Hematopoietic multipotent progenitor cell treated with erythropoietin and hydrocortisone succinate and interleukin-3 and kit ligand, for 17 days (in vitro differentiated cells): ENCODE measurements around the gene NAT8L.
"Not testable (repeated sequence)": the region's sequence is repeated elsewhere in the genome, so short reads cannot be mapped to it uniquely, and the experiment has no call there.

Experiments used
- DNase-seq: peaks from one replicate; pipeline ENCODE4 v3.0.0-alpha.2; 2015; ENCODE audit warnings: low spot score

The NAT8L gene

DNA sequence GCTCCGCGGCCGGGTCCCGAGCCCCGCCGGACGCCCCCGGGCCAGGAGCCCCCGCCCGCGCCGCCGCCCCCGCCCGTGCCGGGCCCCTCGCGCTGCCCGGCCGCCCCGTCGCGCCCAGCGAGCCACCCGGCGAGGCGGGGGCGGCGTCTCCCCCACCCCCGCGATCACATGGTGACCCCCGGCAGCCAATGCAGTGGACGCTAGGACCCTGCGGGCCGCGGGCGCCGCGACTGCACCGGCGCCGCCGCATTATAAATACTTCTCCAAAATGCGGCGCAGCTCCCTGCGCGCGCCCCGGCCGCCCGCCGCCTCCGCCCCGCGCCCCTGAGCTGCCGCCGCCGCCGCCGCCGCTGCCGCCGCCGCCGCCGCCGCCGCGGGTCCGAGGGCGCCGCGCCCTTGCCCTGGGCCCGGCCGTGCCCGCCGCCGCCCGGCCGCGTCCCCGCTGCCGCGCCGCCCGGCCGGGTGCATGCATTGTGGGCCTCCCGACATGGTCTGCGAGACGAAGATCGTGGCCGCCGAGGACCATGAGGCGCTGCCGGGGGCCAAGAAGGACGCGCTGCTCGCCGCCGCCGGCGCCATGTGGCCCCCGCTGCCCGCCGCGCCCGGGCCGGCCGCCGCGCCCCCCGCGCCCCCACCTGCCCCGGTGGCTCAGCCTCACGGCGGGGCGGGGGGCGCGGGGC, at the start of gene NAT8L:
Gene NAT8L (plus strand): TSS at position 282 of the 680 bp plus-strand sequence. CDS start 185 bp downstream, at position 467.
- DNase-seq, result no peak

DNA sequence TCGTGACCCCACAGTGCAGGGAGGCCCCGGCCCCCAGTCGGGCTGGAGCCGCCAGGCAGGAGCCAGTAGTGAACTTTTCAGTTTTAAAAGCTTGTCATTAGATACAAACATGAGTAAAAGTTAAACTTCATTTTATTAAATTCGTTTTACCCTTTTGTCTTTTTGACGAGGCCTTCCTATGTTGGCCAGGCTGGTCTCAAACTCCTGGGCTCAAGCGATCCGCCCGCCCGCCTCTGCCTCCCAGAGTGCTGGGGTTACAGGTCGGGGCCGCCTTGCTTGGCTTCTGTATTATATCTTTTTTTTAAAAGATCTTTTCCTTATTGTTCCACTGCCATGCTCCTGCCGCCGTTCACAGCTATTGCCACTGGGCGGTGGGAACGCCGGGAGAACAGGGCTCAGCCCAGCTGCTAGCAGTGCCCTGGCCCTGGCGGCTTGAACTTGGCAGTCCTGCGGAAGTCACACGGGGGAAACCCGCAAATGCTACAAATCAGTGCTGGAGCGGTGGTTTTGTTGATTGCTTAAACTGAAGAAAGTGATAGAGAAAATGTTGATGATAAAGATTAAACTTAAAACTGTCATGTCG, 49.4 kb upstream of the NAT8L start:
- no peak for DNase-seq

DNA sequence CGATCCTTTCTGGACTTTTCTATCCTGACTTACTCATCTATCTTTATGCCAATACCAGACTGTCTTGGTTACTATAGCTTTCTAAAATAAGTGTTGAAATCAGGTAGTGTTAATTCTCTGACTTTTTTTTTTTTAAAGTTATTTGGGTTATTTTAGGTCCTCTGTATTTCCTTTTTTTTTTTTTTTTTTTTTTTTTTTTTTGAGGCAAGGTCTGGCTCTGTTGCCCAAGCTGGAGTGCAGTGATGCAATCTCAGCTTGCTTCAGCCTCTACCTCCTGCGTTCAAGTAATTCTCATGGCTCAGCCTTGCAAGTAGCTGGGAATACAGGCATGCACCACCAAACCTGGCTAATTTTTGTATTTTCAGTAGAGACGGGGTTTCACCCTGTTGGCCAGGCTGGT, 47.5 kb upstream of the NAT8L start:
- DNase-seq, result no peak

DNA sequence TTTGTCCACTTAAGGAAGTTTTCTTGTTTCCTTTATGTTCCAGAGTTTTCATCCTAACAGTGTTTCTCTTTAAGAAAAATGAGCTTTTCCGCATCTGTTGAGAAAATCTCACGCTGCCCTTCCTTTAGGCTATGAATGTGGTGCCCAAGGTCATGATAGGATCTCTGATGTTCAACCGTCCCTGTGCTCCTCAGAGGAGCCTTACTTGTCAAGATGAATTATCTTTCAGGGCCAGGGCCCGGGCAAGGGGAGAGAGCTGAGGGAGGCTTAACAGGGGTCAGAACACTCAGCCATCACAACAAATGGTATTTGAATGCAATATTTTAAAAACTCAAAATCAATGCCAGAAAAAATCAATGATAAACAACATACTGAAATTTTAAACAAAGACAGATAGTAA, 44.1 kb upstream of the NAT8L start:
- DNase-seq, result no peak

GRCh38 chr4:2021358-2022018, 37.6 kb upstream of the NAT8L start:
- not testable (repeated sequence) for DNase-seq

DNA sequence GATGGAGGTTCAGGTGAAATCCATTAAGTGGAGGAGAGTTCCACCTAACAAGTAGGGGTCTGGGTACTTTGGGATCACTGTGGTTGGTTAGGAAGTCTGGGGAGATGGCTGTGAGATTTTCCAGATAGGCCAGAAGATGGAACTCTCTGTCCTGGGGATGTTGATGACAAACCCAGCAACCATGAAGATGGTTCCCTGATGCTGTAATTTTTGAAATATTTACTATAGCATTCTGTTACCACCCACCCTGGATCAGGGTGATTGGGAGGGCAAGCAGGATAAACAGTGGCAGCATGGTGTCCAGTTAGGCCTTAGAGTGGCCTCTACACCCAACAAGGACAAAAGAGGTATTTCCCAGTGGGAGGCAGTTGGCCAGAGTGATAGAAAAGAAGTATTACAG, 34.4 kb upstream of the NAT8L start:
- no peak for DNase-seq

DNA sequence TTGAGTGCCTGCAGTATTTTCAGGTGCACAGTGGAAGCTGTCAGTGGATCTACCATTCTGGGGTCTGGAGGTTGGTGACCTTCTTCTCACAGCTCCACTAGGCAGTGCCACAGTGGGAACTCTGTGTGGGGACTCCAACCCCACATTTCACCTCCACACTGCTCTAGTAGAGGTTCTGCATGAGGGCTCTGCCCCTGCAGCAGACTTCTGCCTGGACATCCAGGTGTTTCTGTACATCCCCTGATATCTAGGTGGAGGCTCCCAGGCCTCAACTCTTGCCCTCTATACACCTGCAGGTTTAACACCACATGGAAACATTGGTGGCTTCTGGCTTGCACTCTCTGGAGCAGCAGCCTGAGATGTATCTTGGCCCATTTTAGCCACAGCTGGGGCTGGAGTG, 33.3 kb upstream of the NAT8L start:
- no peak for DNase-seq

- not testable (repeated sequence) for DNase-seq
Measured at GRCh38 chr4:2027120-2027519, 32.0 kb upstream of the NAT8L start.

DNA sequence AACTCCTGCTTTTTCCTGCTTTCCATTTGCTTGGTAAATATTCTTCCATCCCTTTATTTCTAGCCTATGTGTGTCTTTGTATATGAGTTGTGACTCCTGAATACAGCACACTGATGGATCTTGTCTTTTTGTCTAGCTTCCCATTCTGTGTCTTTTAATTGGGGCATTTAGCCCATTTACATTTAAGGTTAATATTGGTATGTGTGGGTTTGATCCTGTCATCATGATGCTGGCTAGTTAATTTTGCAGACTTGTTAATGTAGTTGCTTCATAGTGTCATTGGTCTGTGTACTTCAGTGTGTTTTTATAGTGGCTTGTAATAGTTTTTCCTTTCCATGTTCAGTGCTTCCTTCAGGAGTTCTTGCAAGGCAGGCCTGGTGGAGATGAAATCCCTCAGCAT, 28.0 kb upstream of the NAT8L start:
- DNase-seq, result not testable (repeated sequence)

DNA sequence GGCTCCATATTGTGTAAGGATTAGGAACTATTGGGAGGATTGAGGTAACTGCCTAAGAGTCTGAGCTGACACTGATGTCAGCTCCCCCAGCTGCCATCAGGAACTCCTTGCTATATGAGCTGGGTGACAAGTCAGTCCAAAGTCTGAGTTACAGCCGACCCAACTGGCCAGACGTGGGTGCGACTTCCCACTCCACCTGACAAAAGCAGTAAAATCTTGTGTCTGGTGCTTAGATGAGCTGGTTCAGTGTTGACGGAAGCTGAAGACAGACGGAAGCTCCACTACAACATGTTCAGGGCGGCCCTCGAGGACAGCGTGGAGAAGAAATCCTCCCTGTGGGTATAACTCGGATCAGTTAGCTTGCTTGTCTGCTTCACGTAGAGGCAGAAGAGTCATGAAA, 22.8 kb upstream of the NAT8L start:
- no peak for DNase-seq

GRCh38 chr4:2036866-2037265, 22.3 kb upstream of the NAT8L start:
- no peak for DNase-seq

- no peak for DNase-seq
Measured at GRCh38 chr4:2040391-2041238, 18.5 kb upstream of the NAT8L start.

DNA sequence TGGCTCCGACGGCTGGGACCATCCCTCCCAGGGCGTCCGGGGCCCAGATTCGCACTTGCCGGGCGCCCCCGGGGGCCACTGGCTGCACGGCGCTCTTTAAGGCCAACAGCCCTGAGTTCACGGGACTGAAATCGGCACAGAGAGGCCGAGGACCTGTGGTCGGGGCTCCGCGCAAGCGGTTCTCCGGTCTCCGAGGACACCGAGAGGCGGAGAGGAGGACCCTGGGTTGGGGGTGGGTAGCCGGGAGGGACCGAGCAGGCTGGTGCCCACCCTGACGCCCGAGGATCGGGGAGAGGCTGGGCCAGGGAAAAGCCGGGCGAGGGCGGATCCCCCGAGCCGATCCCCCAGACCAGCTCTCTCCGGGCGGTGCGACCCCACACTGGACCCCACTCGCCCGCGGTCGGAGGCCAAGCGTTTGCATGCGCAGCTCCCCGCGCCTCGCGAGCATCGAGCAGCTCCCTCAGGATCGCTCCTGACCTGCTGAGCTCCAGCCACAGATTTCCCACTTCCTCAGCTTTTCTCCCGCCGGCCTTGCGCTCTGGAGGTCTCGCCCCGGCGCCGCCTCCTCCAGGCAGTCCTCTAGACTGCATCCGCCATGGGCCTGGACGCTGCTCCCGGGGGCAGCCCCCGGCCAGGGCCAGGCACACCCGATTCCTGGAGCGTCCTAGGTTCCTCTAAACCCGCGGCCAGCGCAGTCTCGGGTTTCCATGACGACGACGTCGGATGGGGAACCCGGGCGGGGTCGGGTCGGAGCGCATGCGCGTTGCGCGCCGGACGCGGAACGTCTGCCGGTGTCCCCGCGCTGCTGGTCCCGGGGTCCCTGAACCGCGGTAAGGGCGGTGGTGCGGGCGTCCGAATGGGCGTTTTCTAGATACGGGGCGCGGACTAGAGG, 17.6 kb upstream of the NAT8L start:
- DNase-seq, result no peak

- no peak for DNase-seq
Measured at GRCh38 chr4:2042204-2042946, 16.8 kb upstream of the NAT8L start.

DNA sequence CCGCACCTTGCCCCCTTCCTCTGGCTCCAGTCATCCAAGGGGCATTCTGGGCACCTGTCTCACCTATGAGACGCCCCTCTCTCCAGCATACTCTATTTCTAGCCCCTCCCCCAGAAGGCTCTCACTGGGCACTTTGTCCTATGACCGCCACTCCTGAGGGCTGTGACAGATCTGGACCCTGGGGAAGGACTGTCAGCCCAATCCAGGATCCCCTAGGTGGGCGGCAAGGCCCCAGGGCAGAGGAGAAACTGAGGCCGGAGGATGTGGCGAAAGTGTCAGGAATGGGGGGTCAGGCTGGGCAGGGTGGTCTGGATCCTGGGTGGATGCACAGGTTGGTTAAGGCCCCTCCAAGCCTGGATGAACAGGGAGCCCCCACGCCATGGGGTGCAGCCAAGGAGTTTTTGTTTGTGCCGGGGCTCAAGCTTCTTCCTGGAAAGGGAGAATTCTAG, 16.2 kb upstream of the NAT8L start:
- no peak for DNase-seq

GRCh38 chr4:2043396-2044118, 15.6 kb upstream of the NAT8L start:
- DNase-seq, result no peak

DNA sequence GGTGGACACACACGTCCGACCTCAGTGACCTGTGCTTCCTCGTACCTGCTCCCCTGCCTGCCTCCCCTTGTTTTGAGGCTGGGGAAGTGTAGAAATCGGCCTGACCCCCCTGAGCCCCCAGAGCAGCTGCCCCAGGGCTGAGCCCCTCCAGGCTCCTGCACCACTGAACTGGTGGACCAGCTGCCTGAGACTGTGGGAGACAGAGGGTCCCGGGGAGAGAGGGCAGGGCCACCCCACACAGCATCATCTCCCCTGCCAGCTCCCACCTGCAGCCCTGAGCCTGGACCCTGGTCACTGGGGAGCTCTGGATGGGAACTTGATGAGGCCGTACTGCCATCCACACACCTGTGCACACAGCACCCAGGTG, 15.0 kb upstream of the NAT8L start:
- DNase-seq, result no peak

DNA sequence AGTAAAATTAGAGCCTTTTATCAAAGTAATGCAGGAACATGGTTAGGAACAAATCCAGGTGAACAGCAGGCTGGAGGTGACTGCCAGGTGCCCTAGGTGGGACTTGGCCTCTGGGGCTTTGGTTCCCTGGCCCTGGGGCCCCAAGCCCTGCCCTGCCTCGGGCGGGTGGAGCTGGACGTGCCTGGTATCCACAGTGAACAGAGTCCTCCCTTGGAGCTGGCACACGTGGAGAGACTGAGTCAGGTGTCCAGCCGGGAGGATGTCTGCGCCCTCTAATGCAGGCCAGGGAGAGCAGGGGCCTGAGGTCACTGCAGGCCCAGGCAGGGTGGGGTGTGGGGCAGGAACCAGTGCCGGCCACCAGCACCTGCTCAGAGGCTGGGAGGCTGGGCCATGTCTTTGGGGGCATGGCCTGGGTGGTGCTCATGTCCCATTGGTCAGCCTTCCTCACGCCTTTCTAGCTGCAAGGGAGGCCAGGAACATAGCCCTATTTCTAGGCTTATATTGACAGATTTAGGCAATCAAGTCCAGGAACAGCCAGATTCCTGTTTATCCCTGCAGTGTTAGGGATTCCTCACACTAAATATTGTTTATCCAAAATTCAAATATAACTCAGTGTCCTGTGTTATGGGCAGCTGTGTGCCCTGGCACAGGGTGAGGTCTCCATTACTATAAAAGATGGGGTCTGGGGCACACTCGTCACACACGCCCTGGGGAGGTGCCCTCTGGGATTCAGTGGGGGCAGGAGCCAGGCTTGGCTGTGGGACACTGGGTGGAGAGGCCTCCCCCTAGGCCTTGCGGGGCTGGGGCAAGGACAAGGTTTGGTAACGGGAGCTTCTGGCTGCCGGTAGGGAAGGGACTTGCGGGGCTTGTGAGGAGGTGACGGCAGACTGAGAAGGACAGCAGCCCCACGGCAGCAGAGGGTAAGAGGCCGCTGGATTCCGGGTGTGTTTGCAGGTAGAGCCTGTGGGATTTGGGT, 14.3 kb upstream of the NAT8L start:
- DNase-seq, result no peak

DNA sequence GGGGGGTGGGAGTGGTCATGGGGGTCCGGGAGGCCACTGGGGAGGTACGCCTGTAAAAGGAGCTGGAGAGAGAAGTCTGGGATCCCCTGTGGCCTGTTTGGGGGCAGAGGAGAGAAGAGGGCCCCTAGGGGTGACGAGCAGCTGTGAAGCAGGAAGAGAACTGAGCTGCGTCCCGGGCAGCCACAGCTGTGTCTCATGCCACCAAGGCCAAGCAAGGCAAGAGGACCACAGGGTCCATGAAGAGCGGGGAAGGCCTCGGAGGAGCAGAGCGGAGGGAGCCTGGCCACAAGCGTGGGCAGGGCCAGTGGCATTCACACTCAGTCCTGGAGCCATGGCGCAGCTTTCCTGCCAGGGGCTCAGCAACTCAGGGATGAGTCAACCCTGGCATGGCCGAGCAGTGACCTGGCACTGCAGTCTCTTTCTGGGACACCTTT, 13.6 kb upstream of the NAT8L start:
- no peak for DNase-seq
